Rectal smooth muscle tissue (tissue), 1 donor: Measurements from ENCODE around the gene HOXB13.

ENCODE experiments used
- H3K27ac ChIP-seq: one replicate; pipeline ENCODE4 v1.7.0; 2013; ENCODE audit warnings: low read depth, low read length, inconsistent platforms
- H3K27me3 ChIP-seq: one replicate; pipeline ENCODE4 v1.7.0; 2013; ENCODE audit warnings: low read length; ENCODE audit not compliant: control insufficient read depth, insufficient read depth
- H3K36me3 ChIP-seq: one replicate; pipeline ENCODE4 v1.7.0; 2013; ENCODE audit warnings: low read length; ENCODE audit not compliant: control insufficient read depth, insufficient read depth
- H3K4me1 ChIP-seq: one replicate; pipeline ENCODE4 v1.7.0; 2013; ENCODE audit warnings: low read length; ENCODE audit not compliant: control insufficient read depth, insufficient read depth
- H3K4me3 ChIP-seq: one replicate; pipeline ENCODE4 v1.7.0; 2013; ENCODE audit warnings: low read length
- H3K9ac ChIP-seq: one replicate; pipeline ENCODE4 v1.7.0; 2013; ENCODE audit warnings: low read length

The HOXB13 gene

GRCh38 chr17:48754500-48755261 is 26.1 kb upstream of the HOXB13 start:
- Histone ChIP-seq H3K27me3 (peaks cover 53% of the 10 kb centered on the region), H3K4me3 (peak overlapping the region; percentile 21), H3K9ac (no peak overlapping the region), H3K27ac (no peak overlapping the region), H3K4me1 (no peaks in the 10 kb centered on the region), H3K36me3 (no peaks in the 10 kb centered on the region)

GRCh38 chr17:48753794-48754499 is 25.4 kb upstream of the HOXB13 start:
- no peaks in the 10 kb centered on the region for H3K36me3 ChIP-seq
- no peaks in the 10 kb centered on the region for H3K4me1 ChIP-seq
- peaks cover 58% of the 10 kb centered on the region for H3K27me3 ChIP-seq
- no peak overlapping the region for H3K9ac ChIP-seq
- H3K4me3 ChIP-seq = no peak overlapping the region
- H3K27ac ChIP-seq = no peak overlapping the region

GRCh38 chr17:48752399-48753288 is 24.1 kb upstream of the HOXB13 start:
- Histone ChIP-seq H3K9ac (no peak overlapping the region), H3K36me3 (no peaks in the 10 kb centered on the region), H3K27me3 (peaks cover 64% of the 10 kb centered on the region), H3K4me3 (no peak overlapping the region), H3K4me1 (no peaks in the 10 kb centered on the region), H3K27ac (no peak overlapping the region)

- H3K9ac ChIP-seq = no peak overlapping the region
- H3K27ac ChIP-seq = no peak overlapping the region
- no peaks in the 10 kb centered on the region for H3K4me1 ChIP-seq
- H3K36me3 ChIP-seq = no peaks in the 10 kb centered on the region
- peaks cover 71% of the 10 kb centered on the region for H3K27me3 ChIP-seq
- H3K4me3 ChIP-seq = no peak overlapping the region
Measured at GRCh38 chr17:48751733-48752398, 23.3 kb upstream of the HOXB13 start.

GRCh38 chr17:48751172-48751571 is 22.6 kb upstream of the HOXB13 start:
- H3K27ac ChIP-seq = no peak overlapping the region
- H3K36me3 ChIP-seq = no peaks in the 10 kb centered on the region
- H3K4me3 ChIP-seq = no peak overlapping the region
- H3K4me1 ChIP-seq = no peaks in the 10 kb centered on the region
- no peak overlapping the region for H3K9ac ChIP-seq
- H3K27me3 ChIP-seq = peaks cover 73% of the 10 kb centered on the region

- no peak overlapping the region for H3K9ac ChIP-seq
- H3K27me3 ChIP-seq = peaks cover 73% of the 10 kb centered on the region
- no peak overlapping the region for H3K27ac ChIP-seq
- no peaks in the 10 kb centered on the region for H3K4me1 ChIP-seq
- no peaks in the 10 kb centered on the region for H3K36me3 ChIP-seq
- no peak overlapping the region for H3K4me3 ChIP-seq
Measured at GRCh38 chr17:48749621-48750553, 21.3 kb upstream of the HOXB13 start.

GRCh38 chr17:48748718-48749566 is 20.4 kb upstream of the HOXB13 start:
- Histone ChIP-seq H3K27me3 (peaks cover 64% of the 10 kb centered on the region), H3K36me3 (no peaks in the 10 kb centered on the region), H3K4me1 (no peaks in the 10 kb centered on the region), H3K4me3 (no peak overlapping the region), H3K9ac (no peak overlapping the region), H3K27ac (no peak overlapping the region)

GRCh38 chr17:48747445-48748363 is 19.2 kb upstream of the HOXB13 start:
- peaks cover 60% of the 10 kb centered on the region for H3K27me3 ChIP-seq
- no peak overlapping the region for H3K27ac ChIP-seq
- no peaks in the 10 kb centered on the region for H3K4me1 ChIP-seq
- no peak overlapping the region for H3K9ac ChIP-seq
- no peaks in the 10 kb centered on the region for H3K36me3 ChIP-seq
- no peak overlapping the region for H3K4me3 ChIP-seq

GRCh38 chr17:48746916-48747444 is 18.4 kb upstream of the HOXB13 start:
- Histone ChIP-seq H3K9ac (no peak overlapping the region), H3K27me3 (peaks cover 57% of the 10 kb centered on the region), H3K4me3 (no peak overlapping the region), H3K27ac (no peak overlapping the region), H3K36me3 (no peaks in the 10 kb centered on the region), H3K4me1 (no peaks in the 10 kb centered on the region)
